Kidney epithelial cell (primary cell): Measurements from ENCODE around the gene EPHB1. TPM values are rescaled to one million over a fixed set of nuclear protein-coding genes. Genes with fewer than 3 reads are reported as not detected.

Experiments
- DNase-seq: peaks from one replicate; pipeline ENCODE4 v3.0.0-alpha.2; 2010; ENCODE audit warnings: low read depth
- H3K27me3 ChIP-seq: 2 replicates; pipeline ENCODE4 v1.6.0; 2011; ENCODE audit warnings: low read length; ENCODE audit not compliant: control insufficient read depth, insufficient read depth
- H3K36me3 ChIP-seq: 2 replicates; pipeline ENCODE4 v1.5.1; 2011; ENCODE audit warnings: low read length; ENCODE audit not compliant: control insufficient read depth, insufficient read depth
- H3K4me3 ChIP-seq: 2 replicates; pipeline ENCODE4 v1.5.1; 2011; ENCODE audit warnings: low read depth, mild to moderate bottlenecking, control low read depth, low read length
- CTCF ChIP-seq: IDR thresholded peaks from 2 replicates; pipeline ENCODE4 v1.5.1; 2011; ENCODE audit warnings: mild to moderate bottlenecking, moderate library complexity, low read length, control low read depth, inconsistent platforms; ENCODE audit not compliant: insufficient read depth, poor library complexity, severe bottlenecking
- total RNA-seq: library from RNA; depleted of rRNA; stranded (reverse); fragments of >200 nt; gene quantifications from 2 replicates; pipeline ENCODE4 v1.2.3, GENCODE V29; 2015

The EPHB1 gene
- total RNA-seq, 1 donor from 2014 or later: 10.8 TPM

DNA sequence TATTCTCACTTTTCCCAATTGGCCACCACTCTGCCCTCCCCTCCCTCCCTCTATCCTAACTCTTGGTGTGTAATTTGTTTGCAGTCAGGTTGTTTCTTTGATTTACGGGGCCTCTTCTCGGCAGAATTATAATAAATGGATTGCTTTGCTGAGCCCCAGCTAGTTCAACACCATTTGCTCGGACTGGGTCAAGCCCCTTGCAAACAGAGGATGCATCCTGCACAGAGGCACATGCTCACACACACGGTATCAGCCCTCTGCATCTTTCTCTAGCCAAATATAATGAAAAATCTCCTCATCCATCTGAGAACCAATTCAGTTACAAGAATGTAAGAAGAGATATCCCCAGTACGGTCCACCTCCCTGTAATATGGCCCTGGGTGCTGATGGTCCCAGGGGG, 97.7 kb downstream of the EPHB1 start:
- no peaks in the 10 kb centered on the region for H3K36me3 ChIP-seq
- TF ChIP-seq CTCF: no peak
- H3K4me3 ChIP-seq: no peak overlapping the region
- H3K27me3 ChIP-seq: no peaks in the 10 kb centered on the region
- no peak for DNase-seq

DNA sequence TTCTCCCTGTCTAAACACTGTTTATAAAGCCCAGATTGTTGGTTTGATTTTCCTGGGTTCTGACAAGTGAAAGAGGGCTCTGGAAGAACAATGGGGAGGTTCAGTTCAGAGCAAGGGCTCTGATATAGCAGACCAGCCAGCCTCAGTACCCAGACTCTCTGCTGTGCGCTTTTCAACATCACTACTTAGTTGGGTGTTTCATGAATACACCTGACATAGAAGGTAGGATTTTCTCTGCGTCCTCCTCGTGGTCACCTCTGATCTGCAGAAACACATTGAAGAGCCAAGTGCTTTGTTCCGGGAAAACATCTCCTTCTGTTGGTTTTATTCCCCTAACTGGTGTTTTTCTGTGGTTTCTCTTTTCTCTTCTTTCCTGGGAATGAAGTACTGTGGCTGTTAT, 99.5 kb downstream of the EPHB1 start:
- Histone ChIP-seq H3K4me3 (no peak overlapping the region), H3K27me3 (no peaks in the 10 kb centered on the region), H3K36me3 (no peaks in the 10 kb centered on the region)
- no peak for TF ChIP-seq CTCF
- DNase-seq: no peak

- Histone ChIP-seq H3K27me3 (no peaks in the 10 kb centered on the region), H3K4me3 (no peak overlapping the region), H3K36me3 (no peaks in the 10 kb centered on the region)
- TF ChIP-seq CTCF: no peak
- DNase-seq: no peak
Observed at GRCh38 chr3:134895181-134895580, 100.1 kb downstream of the EPHB1 start.

- H3K27me3 ChIP-seq: no peaks in the 10 kb centered on the region
- DNase-seq: no peak
- no peak overlapping the region for H3K4me3 ChIP-seq
- H3K36me3 ChIP-seq: no peaks in the 10 kb centered on the region
- TF ChIP-seq CTCF: no peak
Observed at GRCh38 chr3:134896141-134896540, 101.1 kb downstream of the EPHB1 start.

DNA sequence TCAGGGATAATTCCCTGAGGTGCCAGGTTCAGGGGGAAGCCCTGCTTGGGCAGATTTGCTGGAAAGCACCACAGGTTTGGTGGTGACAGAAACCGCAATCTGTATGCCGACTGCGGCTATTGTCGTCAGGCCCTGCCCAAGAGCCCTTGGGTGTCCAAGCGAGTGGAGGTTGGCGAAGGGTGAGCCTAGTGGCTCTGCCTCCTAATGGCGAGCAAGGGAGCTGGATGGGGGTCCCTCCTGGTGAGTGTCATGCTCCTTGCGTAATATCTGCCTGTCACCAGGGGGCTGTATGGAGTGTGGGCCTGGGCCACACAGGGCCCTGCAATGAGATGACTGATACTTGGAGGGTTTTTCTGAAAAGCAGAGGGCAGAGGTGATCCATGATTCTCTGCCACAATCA, 101.6 kb downstream of the EPHB1 start:
- Histone ChIP-seq H3K4me3 (no peak overlapping the region), H3K27me3 (no peaks in the 10 kb centered on the region), H3K36me3 (no peaks in the 10 kb centered on the region)
- no peak for TF ChIP-seq CTCF
- no peak for DNase-seq

GRCh38 chr3:134897391-134898141, 102.5 kb downstream of the EPHB1 start:
- no peaks in the 10 kb centered on the region for H3K36me3 ChIP-seq
- no peaks in the 10 kb centered on the region for H3K27me3 ChIP-seq
- DNase-seq: no peak
- no peak for TF ChIP-seq CTCF
- no peak overlapping the region for H3K4me3 ChIP-seq
